ENCODE measurements around the gene COL26A1. TPM values are rescaled to one million over a fixed set of nuclear protein-coding genes. Genes with fewer than 3 reads are reported as not detected.

Gene COL26A1
- total and polyA plus RNA-seq, 7 experiments from 2014 or later: 0.24 TPM; not detected in 6

DNA sequence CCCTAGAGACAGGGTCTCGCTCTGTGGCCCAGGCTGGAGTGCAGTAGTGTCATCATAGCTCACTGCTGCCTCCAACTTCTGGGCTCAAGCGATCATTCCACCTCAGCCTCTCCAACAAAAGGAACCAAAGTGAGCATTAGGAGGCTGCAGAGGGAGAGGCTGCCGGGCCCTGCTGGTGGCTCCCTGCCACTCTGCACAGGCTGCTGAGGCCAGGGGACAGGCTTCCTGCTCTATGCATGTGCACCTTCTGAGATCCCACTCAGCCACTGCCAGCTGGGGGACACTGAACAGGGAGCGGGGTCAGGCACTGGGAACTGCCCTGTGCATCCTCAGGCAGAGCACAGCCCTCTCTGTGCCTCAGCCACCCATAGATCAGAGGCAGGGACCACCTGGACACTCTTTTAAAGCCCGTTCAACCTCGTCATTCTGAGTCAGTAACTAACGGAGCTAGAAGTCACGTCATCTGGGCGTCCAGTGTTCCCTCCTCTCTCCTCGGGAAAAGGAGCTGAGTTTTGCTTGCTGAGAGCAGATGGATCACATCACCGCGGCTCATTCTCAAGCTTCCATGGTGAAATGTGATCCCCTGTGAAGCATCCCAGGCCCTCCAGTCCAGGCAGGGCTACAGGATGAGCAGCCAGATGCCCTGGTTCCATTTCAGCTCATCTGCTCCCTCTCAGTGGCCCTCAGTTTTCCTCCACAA lies 156.8 kb downstream of the COL26A1 start:
- Mint-ChIP-seq H3K4me3 (no peak overlapping the region), H3K27me3 (no peaks in the 10 kb centered on the region), H3K9me3 (peaks cover 0 to 14% (median 5%) of the 10 kb centered on the region in 11 donors), H3K36me3 (no peaks in the 10 kb centered on the region), H3K27ac (no peak overlapping the region), H3K4me1 (no peaks in the 10 kb centered on the region)
- ChIA-PET CTCF (no interaction called here), POLR2A (no interaction called here)
- no peak overlapping the region for H3K27ac ChIP-seq (ENCODE audit: low read depth, low read length)
- no peaks in the 10 kb centered on the region for H3K36me3 ChIP-seq (ENCODE audit: control insufficient read depth in 2 of 3, insufficient read depth in 3 of 3, low read length in 3 of 3)
- no peak overlapping the region for H3K4me3 ChIP-seq (ENCODE audit: low read length)
- H3K9me3 ChIP-seq (ENCODE audit: control insufficient read depth in 2 of 3, low read length in 3 of 3): no peaks in the 10 kb centered on the region
- ATAC-seq (no peak), DNase-seq (no peak)
- intact Hi-C loops (cut with micrococcal nuclease): no loop called here
- no peaks in the 10 kb centered on the region for H3K4me1 ChIP-seq (ENCODE audit: control insufficient read depth in 2 of 2, insufficient read depth in 2 of 2, low read length in 2 of 2)
- no peaks in the 10 kb centered on the region for H3K27me3 ChIP-seq (ENCODE audit: control insufficient read depth in 2 of 2, insufficient read depth in 2 of 2, low read length in 2 of 2)

DNA sequence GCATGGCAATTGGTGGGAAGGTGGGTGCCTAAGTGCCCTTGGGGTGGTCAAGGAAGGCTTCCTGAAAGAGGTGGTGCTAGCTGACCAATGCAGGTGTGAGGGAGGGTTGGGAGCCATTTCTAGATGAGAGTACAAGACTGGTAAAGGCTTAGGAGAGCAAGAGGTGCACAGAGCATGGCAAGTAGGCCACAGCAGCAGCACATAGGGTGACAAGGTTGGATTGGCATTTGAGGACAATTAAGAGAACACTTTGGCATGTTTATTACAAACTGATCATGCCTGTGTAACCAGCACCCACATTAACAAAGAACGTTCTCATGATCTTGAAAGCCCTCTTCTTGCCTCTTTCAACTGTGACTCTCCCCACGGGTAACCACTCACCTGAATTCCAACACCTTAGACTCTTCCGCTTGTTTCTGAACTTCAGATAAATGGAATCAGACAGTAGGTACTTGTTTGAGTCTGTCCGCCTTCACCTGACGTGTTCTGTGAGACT lies 158.8 kb downstream of the COL26A1 start:
- no peaks in the 10 kb centered on the region for H3K36me3 ChIP-seq (ENCODE audit: control insufficient read depth in 2 of 3, insufficient read depth in 3 of 3, low read length in 3 of 3)
- no peak overlapping the region for H3K27ac Mint-ChIP-seq
- H3K27me3 ChIP-seq (ENCODE audit: control insufficient read depth in 2 of 2, insufficient read depth in 2 of 2, low read length in 2 of 2): no peaks in the 10 kb centered on the region
- no peaks in the 10 kb centered on the region for H3K4me1 Mint-ChIP-seq
- intact Hi-C loops (cut with micrococcal nuclease): no loop called here
- ChIA-PET POLR2A (no interaction called here), CTCF (no interaction called here)
- H3K27ac ChIP-seq (ENCODE audit: low read depth, low read length): no peak overlapping the region
- no peak overlapping the region for H3K4me3 Mint-ChIP-seq
- no peak for DNase-seq
- H3K9me3 ChIP-seq (ENCODE audit: control insufficient read depth in 2 of 3, low read length in 3 of 3): no peaks in the 10 kb centered on the region
- no peak for ATAC-seq
- H3K36me3 Mint-ChIP-seq: no peaks in the 10 kb centered on the region
- peaks cover 0 to 14% (median 5%) of the 10 kb centered on the region in 11 donors for H3K9me3 Mint-ChIP-seq
- H3K4me1 ChIP-seq (ENCODE audit: control insufficient read depth in 2 of 2, insufficient read depth in 2 of 2, low read length in 2 of 2): no peaks in the 10 kb centered on the region
- no peak overlapping the region for H3K4me3 ChIP-seq (ENCODE audit: low read length)
- H3K27me3 Mint-ChIP-seq: no peaks in the 10 kb centered on the region

DNA sequence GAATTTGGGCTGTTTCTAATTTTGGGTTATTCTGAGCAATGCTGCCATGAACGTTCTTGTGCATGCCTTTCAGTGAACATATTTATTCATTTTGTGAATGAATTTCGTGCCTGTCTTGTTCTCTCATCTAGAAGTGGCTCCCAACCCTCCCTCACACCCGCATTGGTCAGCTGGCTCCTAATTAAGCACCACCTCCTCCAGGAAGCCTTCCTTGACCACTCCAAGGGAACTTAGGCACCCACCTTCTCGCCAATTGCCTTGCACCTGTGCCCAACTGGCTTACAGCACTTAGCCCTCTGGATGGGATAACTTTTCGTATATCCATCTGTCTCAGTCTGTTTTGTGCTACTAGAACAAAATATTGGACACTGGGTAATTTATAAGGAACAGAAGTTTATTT lies 159.3 kb downstream of the COL26A1 start:
- no peak overlapping the region for H3K4me3 ChIP-seq (ENCODE audit: low read length)
- H3K4me1 ChIP-seq (ENCODE audit: control insufficient read depth in 2 of 2, insufficient read depth in 2 of 2, low read length in 2 of 2): no peaks in the 10 kb centered on the region
- no peak overlapping the region for H3K27ac ChIP-seq (ENCODE audit: low read depth, low read length)
- H3K27ac Mint-ChIP-seq: no peak overlapping the region
- peaks cover 0 to 3% (median 0%) of the 10 kb centered on the region in 5 donors for H3K27me3 Mint-ChIP-seq
- H3K27me3 ChIP-seq (ENCODE audit: control insufficient read depth in 2 of 2, insufficient read depth in 2 of 2, low read length in 2 of 2): no peaks in the 10 kb centered on the region
- DNase-seq: no peak
- intact Hi-C loops (cut with micrococcal nuclease): no loop called here
- H3K36me3 ChIP-seq (ENCODE audit: control insufficient read depth in 2 of 3, insufficient read depth in 3 of 3, low read length in 3 of 3): no peaks in the 10 kb centered on the region
- ATAC-seq: no peak
- ChIA-PET POLR2A (no interaction called here), CTCF (no interaction called here)
- H3K4me1 Mint-ChIP-seq: no peaks in the 10 kb centered on the region
- H3K36me3 Mint-ChIP-seq: no peaks in the 10 kb centered on the region
- peaks cover 0 to 14% (median 5%) of the 10 kb centered on the region in 11 donors for H3K9me3 Mint-ChIP-seq
- no peaks in the 10 kb centered on the region for H3K9me3 ChIP-seq (ENCODE audit: control insufficient read depth in 2 of 3, low read length in 3 of 3)
- H3K4me3 Mint-ChIP-seq: no peak overlapping the region

DNA sequence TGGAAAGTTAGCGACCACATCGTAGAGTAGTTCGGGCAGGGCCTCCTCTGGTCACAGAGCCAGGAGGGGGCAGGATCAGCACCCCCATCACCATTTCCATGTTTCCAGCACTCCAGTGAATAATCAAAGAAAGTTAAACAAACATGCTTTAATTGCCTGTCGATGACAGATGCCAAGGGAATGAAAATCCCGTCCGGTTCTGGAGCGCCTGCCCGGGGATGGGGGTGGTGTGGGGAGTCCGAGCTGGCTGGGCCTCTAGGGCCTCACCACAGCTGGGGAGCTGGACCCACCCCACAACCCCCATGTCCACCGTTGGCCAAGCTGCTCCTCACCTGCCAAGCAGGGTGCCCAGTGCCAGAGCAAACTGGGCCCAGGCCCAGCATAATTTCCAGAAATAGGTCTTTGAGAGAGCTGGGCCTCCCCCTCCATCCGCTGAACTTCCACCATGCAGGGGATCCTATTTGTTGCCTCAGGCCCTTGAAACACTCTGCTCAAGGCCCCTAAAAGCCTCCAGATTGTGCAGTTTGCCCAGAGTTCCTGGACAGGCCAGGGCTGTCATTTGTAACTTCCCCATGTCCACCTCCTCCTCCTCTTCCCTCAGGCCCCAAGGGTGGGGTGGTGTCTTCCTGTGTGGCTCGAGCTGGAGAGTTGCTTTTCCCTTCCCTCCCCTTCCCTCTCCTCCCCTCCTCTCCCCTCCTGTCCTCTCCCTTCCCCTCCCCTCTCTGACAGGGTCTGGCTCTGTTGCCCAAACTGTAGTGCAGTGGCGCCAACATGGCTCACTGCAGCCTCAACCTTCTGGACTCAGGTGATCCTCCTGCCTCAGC lies 165.4 kb downstream of the COL26A1 start:
- Histone ChIP-seq H3K9me3 (ENCODE audit: control insufficient read depth in 2 of 3, low read length in 3 of 3) (no peaks in the 10 kb centered on the region), H3K4me1 (ENCODE audit: control insufficient read depth in 2 of 2, insufficient read depth in 2 of 2, low read length in 2 of 2) (no peaks in the 10 kb centered on the region), H3K27ac (ENCODE audit: low read depth, low read length) (no peak overlapping the region), H3K36me3 (ENCODE audit: control insufficient read depth in 2 of 3, insufficient read depth in 3 of 3, low read length in 3 of 3) (no peaks in the 10 kb centered on the region), H3K4me3 (ENCODE audit: low read length) (no peak overlapping the region), H3K27me3 (ENCODE audit: control insufficient read depth in 2 of 2, insufficient read depth in 2 of 2, low read length in 2 of 2) (no peaks in the 10 kb centered on the region)
- Mint-ChIP-seq H3K4me3 (no peak overlapping the region), H3K27me3 (peaks cover 0 to 19% (median 0%) of the 10 kb centered on the region in 5 donors), H3K27ac (no peak overlapping the region), H3K4me1 (peaks cover 0 to 3% (median 0%) of the 10 kb centered on the region in 7 donors), H3K36me3 (no peaks in the 10 kb centered on the region), H3K9me3 (peaks cover 0 to 5% (median 0%) of the 10 kb centered on the region in 11 donors)
- ChIA-PET CTCF (no interaction called here), POLR2A (no interaction called here)
- intact Hi-C loops (cut with micrococcal nuclease): no loop called here
- ATAC-seq: no peak
- no peak for DNase-seq

DNA sequence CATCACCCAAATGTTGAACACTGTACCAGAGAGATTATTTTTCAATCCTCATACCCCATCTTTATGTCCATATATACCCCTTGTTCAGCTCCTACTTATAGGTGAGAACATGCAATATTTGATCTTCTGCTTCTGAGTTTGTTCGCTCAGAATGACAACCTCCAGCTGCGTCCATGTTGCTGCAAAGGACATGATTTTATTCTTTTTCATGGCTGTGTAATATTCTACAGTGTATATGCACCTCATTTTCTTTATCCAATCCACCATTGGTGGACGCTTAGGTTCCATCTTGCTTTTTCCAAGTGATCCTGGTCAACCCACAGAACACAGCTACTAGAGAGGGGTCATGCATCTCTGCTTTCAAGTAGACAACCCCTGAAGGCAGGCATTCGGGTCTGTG lies 166.9 kb downstream of the COL26A1 start:
- H3K36me3 ChIP-seq (ENCODE audit: control insufficient read depth in 2 of 3, insufficient read depth in 3 of 3, low read length in 3 of 3): no peaks in the 10 kb centered on the region
- no peak for DNase-seq
- ATAC-seq: no peak
- POLR2A ChIA-PET: no interaction called here
- no peak overlapping the region for H3K27ac ChIP-seq (ENCODE audit: low read depth, low read length)
- H3K9me3 Mint-ChIP-seq: peaks cover 0 to 3% (median 0%) of the 10 kb centered on the region in 11 donors
- CTCF ChIA-PET: interaction anchor here (0.6 kb wide), 1 partner anchor 11 kb away, joined by 3 read pairs; no protein-coding TSS in a partner anchor
- no peak overlapping the region for H3K4me3 Mint-ChIP-seq
- H3K27me3 Mint-ChIP-seq: peaks cover 0 to 21% (median 4%) of the 10 kb centered on the region in 5 donors
- H3K27ac Mint-ChIP-seq: no peak overlapping the region
- intact Hi-C loops (cut with micrococcal nuclease): no loop called here
- peaks cover 0 to 3% (median 0%) of the 10 kb centered on the region in 7 donors for H3K4me1 Mint-ChIP-seq
- H3K4me3 ChIP-seq (ENCODE audit: low read length): no peak overlapping the region
- H3K4me1 ChIP-seq (ENCODE audit: control insufficient read depth in 2 of 2, insufficient read depth in 2 of 2, low read length in 2 of 2): no peaks in the 10 kb centered on the region
- no peaks in the 10 kb centered on the region for H3K27me3 ChIP-seq (ENCODE audit: control insufficient read depth in 2 of 2, insufficient read depth in 2 of 2, low read length in 2 of 2)
- no peaks in the 10 kb centered on the region for H3K9me3 ChIP-seq (ENCODE audit: control insufficient read depth in 2 of 3, low read length in 3 of 3)
- no peaks in the 10 kb centered on the region for H3K36me3 Mint-ChIP-seq

DNA sequence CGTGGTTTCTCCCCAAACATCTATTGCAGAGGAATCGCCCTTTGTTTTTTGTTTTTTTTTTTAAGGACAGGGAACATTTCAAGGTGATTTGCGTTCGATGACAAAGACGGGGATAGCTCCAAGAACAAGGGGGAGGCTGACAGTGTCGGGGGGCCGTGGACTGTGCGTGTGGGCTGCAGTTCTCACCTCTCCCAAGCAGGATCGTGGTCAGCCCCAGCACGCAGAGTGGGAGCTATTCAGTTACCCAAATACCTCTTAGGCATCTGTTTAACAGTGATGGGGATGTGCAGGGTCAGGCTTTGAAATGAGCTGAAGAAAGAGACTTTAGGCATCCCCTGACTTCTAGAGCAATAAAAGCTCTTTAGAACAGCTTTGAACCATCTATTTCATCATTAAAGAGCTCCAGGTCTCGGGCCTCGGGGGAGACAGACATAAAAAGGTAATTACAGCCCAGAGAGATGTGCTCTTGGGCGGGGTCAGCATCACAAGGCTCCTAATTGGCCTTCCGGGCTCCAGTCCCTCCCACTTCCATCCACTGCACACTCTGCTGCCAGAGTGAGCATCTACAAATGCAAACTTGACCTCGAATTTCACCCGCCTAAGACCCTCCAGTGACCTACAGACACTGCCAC lies 169.2 kb downstream of the COL26A1 start:
- POLR2A ChIA-PET: no interaction called here
- H3K9me3 Mint-ChIP-seq: peaks cover 0 to 1% (median 0%) of the 10 kb centered on the region in 11 donors
- H3K4me1 Mint-ChIP-seq: peaks cover 0 to 3% (median 0%) of the 10 kb centered on the region in 7 donors
- Histone ChIP-seq H3K4me3 (ENCODE audit: low read length) (no peak overlapping the region), H3K27me3 (ENCODE audit: control insufficient read depth in 2 of 2, insufficient read depth in 2 of 2, low read length in 2 of 2) (no peaks in the 10 kb centered on the region), H3K4me1 (ENCODE audit: control insufficient read depth in 2 of 2, insufficient read depth in 2 of 2, low read length in 2 of 2) (no peaks in the 10 kb centered on the region), H3K36me3 (ENCODE audit: control insufficient read depth in 2 of 3, insufficient read depth in 3 of 3, low read length in 3 of 3) (no peaks in the 10 kb centered on the region), H3K27ac (ENCODE audit: low read depth, low read length) (no peak overlapping the region), H3K9me3 (ENCODE audit: control insufficient read depth in 2 of 3, low read length in 3 of 3) (no peaks in the 10 kb centered on the region)
- DNase-seq (no peak), ATAC-seq (no peak)
- no peaks in the 10 kb centered on the region for H3K36me3 Mint-ChIP-seq
- peaks cover 0 to 21% (median 4%) of the 10 kb centered on the region in 5 donors for H3K27me3 Mint-ChIP-seq
- intact Hi-C loops (cut with micrococcal nuclease): no loop called here
- H3K27ac Mint-ChIP-seq: no peak overlapping the region
- CTCF ChIA-PET: no interaction called here
- no peak overlapping the region for H3K4me3 Mint-ChIP-seq

All from naive thymus-derived CD4-positive, alpha-beta T cell (primary cell).